PFSK-1 (cell line): Measurements from ENCODE around the gene SLC44A5.

Source experiments
- FOXP2 ChIP-seq: optimal IDR thresholded peaks from 2 replicates; pipeline ENCODE3; 2011; ENCODE audit warnings: borderline replicate concordance, control low read depth, inconsistent platforms; ENCODE audit not compliant: insufficient read depth; ENCODE audit errors: extremely low read length, extremely low read depth
- POLR2AphosphoS5 ChIP-seq: IDR thresholded peaks from 2 replicates; pipeline ENCODE4 v1.6.1; 2012; ENCODE audit warnings: low read depth, mild to moderate bottlenecking, control low read depth, low read length, moderate library complexity
- SIN3A ChIP-seq: IDR thresholded peaks from 2 replicates; pipeline ENCODE4 v1.6.1; 2012; ENCODE audit warnings: mild to moderate bottlenecking, low read length, moderate library complexity, borderline replicate concordance; ENCODE audit not compliant: insufficient read depth
- TAF1 ChIP-seq: IDR thresholded peaks from 2 replicates; pipeline ENCODE4 v1.6.1; 2012; ENCODE audit warnings: low read length, control low read depth, borderline replicate concordance; ENCODE audit not compliant: insufficient read depth
- TF ChIP-seq, protein P1 (sequence below), 2 experiments: IDR thresholded peaks; 2 replicates each; pipeline versions ENCODE4 v1.6.1 to v1.8.0; 2011 to 2012; ENCODE audit warnings: low read depth in 2 of 2, low read length in 2 of 2, control low read depth in 1 of 2, inconsistent platforms in 1 of 2, mild to moderate bottlenecking in 1 of 2, moderate library complexity in 1 of 2; ENCODE audit not compliant: insufficient read depth in 1 of 2

Gene SLC44A5

DNA sequence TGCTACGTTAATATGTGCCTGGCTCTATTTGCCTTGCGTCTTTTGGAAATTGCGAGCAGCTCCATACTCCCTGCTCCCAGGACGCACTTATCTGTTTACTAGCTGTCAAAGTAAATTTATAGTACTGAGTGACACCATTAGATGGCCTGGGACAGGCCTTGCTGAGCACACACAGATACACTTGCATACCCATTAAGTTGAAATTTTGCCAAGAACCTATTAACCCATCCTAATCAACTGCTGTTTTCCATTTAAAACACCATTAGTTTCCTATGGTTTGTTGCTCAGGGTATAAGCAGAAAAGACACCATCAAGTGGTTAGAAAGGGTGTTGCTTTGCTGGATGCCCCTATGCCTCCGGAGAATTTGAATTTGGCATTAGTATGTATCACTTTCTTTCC lies 187.3 kb downstream of the SLC44A5 start:
- TF ChIP-seq, protein P1, sequence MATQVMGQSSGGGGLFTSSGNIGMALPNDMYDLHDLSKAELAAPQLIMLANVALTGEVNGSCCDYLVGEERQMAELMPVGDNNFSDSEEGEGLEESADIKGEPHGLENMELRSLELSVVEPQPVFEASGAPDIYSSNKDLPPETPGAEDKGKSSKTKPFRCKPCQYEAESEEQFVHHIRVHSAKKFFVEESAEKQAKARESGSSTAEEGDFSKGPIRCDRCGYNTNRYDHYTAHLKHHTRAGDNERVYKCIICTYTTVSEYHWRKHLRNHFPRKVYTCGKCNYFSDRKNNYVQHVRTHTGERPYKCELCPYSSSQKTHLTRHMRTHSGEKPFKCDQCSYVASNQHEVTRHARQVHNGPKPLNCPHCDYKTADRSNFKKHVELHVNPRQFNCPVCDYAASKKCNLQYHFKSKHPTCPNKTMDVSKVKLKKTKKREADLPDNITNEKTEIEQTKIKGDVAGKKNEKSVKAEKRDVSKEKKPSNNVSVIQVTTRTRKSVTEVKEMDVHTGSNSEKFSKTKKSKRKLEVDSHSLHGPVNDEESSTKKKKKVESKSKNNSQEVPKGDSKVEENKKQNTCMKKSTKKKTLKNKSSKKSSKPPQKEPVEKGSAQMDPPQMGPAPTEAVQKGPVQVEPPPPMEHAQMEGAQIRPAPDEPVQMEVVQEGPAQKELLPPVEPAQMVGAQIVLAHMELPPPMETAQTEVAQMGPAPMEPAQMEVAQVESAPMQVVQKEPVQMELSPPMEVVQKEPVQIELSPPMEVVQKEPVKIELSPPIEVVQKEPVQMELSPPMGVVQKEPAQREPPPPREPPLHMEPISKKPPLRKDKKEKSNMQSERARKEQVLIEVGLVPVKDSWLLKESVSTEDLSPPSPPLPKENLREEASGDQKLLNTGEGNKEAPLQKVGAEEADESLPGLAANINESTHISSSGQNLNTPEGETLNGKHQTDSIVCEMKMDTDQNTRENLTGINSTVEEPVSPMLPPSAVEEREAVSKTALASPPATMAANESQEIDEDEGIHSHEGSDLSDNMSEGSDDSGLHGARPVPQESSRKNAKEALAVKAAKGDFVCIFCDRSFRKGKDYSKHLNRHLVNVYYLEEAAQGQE (IDR thresholded peaks at IDR 0.05; ENCODE audit: insufficient read depth in 1 of 2, low read depth in 2 of 2, low read length in 2 of 2) = no peak
- peak; percentile 32 for TF ChIP-seq FOXP2
- TF ChIP-seq TAF1 = no peak
- TF ChIP-seq POLR2AphosphoS5 = no peak

DNA sequence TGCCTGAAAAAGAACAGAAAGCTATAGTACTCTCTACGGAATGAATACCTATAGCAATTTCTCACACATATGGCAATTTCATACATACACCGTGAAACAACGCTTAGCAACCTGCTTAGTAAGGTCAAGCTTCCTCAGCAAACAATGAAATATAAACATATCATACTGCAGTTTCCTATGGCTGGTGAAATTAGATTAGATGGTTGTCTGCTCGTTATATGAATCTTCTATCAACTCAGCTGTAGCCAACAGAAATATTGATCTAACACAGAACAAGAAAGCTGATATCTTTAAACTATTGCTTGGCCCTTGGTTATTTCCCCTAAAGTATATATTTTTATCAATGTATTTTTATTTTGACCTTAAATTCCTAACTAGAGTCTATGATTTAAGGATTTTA lies 187.8 kb downstream of the SLC44A5 start:
- TF ChIP-seq SIN3A = no peak
- no peak for TF ChIP-seq POLR2AphosphoS5

DNA sequence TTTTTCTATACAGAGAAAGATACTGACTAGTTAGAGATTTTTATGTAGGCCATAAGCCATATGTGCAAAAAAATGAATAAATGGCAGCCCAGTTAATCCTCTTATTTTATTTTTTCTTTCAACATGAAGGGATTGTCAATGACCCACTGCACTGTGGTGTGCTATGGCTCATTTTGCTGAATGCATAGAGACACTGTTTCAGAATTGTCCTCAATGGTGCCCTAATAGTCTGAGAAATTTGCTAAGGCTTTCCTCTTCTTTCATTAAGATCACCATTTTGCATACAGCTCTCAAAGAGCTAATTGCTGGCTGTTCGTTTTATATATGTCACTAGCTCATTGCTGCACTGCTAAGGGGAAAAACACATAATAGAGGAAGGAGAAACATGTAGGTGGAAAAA lies 189.5 kb downstream of the SLC44A5 start:
- TF ChIP-seq, protein P1 (IDR thresholded peaks at IDR 0.05; ENCODE audit: insufficient read depth in 1 of 2, low read depth in 2 of 2, low read length in 2 of 2) = no peak
- TF ChIP-seq FOXP2 = no peak

DNA sequence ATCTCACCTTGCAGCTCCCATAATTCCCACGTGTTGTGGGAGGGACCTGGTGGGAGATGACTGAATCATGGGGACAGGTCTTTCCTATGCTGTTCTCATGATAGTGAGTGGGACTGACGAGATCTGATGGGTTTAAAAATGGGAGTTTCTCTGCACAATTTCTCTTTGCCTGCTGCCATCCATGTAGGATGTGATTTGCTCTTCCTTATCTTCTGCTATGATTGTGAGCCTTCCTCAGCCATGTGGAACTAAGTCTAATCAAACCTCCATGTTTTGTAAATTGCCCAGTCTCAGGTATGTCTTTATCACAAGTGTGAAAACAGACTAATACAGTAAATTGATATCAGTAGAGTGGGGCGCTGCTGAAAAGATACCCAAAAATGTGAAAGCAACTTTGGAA lies 195.7 kb downstream of the SLC44A5 start:
- no peak for TF ChIP-seq SIN3A
- TF ChIP-seq, protein P1 (IDR thresholded peaks at IDR 0.05; ENCODE audit: insufficient read depth in 1 of 2, low read depth in 2 of 2, low read length in 2 of 2) = no peak
- no peak for TF ChIP-seq FOXP2
- TF ChIP-seq POLR2AphosphoS5 = no peak
- no peak for TF ChIP-seq TAF1

DNA sequence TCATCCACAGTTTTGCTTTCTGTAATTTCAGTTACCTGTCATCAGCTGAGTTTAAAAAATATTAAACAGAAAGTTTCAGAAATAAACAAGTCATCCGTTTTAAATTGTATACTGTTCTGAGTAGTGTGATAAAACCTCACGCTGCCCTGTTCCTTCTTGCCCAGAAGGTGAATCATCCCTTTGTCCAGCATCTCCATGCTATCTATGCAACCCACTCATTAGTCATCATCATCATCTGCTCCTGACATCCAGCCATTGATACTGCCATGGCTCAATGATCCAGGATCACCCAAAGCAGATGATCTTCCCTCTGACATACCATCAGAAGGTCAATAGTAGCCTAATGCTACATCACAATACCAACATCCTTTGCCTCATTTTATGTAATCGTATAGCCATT lies 198.3 kb downstream of the SLC44A5 start:
- TF ChIP-seq FOXP2 (no peak), TAF1 (no peak), SIN3A (no peak), POLR2AphosphoS5 (no peak)
- TF ChIP-seq, protein P1 (IDR thresholded peaks at IDR 0.05; ENCODE audit: insufficient read depth in 1 of 2, low read depth in 2 of 2, low read length in 2 of 2) = no peak
